GM12878 (cell line): ENCODE data around the gene KRT34. TPM values are rescaled to one million over a fixed set of nuclear protein-coding genes. Genes with fewer than 3 reads are reported as not detected.

Source experiments
- ATAC-seq: fragments of 200-7000 bp; cut with Tn5 transposase; 3 replicates; pipeline ENCODE4 v1.9.1; 2020; ENCODE audit warnings: mild to moderate bottlenecking, moderate library complexity
- BruUV-seq: library from RNA; stranded (reverse); fragments of 400-500 nt; replicated peaks from 2 replicates; lab custom pipeline; 2021; lab: Mats Ljungman, UMichigan
- CTCF ChIA-PET: fragments of 300-600 bp; sonication (Branson Sonifier 250); formaldehyde crosslinking; extraction: SDS; loops from one replicate; lab custom pipeline; 2021; ENCODE audit warnings: inconsistent platforms; lab: Yijun Ruan, JAX
- POLR2A ChIA-PET: fragments of 350-600 bp; formaldehyde crosslinking; extraction: SDS; loops from one replicate; lab custom pipeline; 2021; ENCODE audit warnings: inconsistent platforms; lab: Charles Lee
- RAD21 ChIA-PET: fragments of 300-600 bp; sonication (Branson Sonifier 250); formaldehyde crosslinking; loops from one replicate; lab custom pipeline; 2023; ENCODE audit warnings: antibody characterized with exemption; ENCODE audit not compliant: unreplicated experiment; lab: Charles Lee
- SMC1A ChIA-PET: fragments of 300-600 bp; sonication (Branson Sonifier 250); formaldehyde crosslinking; loops from one replicate; lab custom pipeline; 2023; ENCODE audit not compliant: unreplicated experiment, uncharacterized antibody; lab: Charles Lee
- DNase-seq: peaks from one replicate; pipeline ENCODE4 v3.0.0-alpha.2; 2011; ENCODE audit warnings: low read depth, low spot score
- FAIRE-seq: peaks from 3 replicates; lab custom pipeline; 2011; peaks lifted over from hg19 to GRCh38; lab: Jason Lieb, UNC
- H2AFZ ChIP-seq: 2 replicates; pipeline ENCODE4 v1.6.0; 2011; ENCODE audit warnings: low read depth, low read length, control low read depth; ENCODE audit not compliant: control insufficient read depth
- H3K27ac ChIP-seq: 2 replicates; pipeline ENCODE4 v1.5.1; 2011; ENCODE audit warnings: control low read depth; ENCODE audit not compliant: control insufficient read depth, insufficient read depth
- H3K27me3 ChIP-seq, 2 experiments: replicated peaks in 1 of 2; 2 replicates each; pipeline versions ENCODE4 v1.6.0 to v1.6.1; 2011; ENCODE audit warnings: low read length in 1 of 2; ENCODE audit not compliant: control insufficient read depth in 2 of 2, insufficient read depth in 2 of 2
- H3K36me3 ChIP-seq, 2 experiments: 2 replicates each; pipeline ENCODE4 v1.5.1; 2011; ENCODE audit warnings: low read length in 1 of 2; ENCODE audit not compliant: control insufficient read depth in 2 of 2, insufficient read depth in 2 of 2
- H3K4me1 ChIP-seq: 2 replicates; pipeline ENCODE4 v1.6.1; 2011; ENCODE audit warnings: mild to moderate bottlenecking, low read length, moderate library complexity, mixed read lengths; ENCODE audit not compliant: control insufficient read depth, insufficient read depth
- H3K4me2 ChIP-seq: 2 replicates; pipeline ENCODE4 v1.6.0; 2011; ENCODE audit warnings: control low read depth; ENCODE audit not compliant: control insufficient read depth, insufficient read depth
- H3K4me3 ChIP-seq: fragments of 200-600 bp; sonication (generic); 2 replicates; pipeline ENCODE4 v1.5.1; 2016
- H3K79me2 ChIP-seq: 2 replicates; pipeline ENCODE4 v1.6.0; 2011; ENCODE audit warnings: low read length; ENCODE audit not compliant: control insufficient read depth, insufficient read depth
- H3K9ac ChIP-seq: 2 replicates; pipeline ENCODE4 v1.8.0; 2011; ENCODE audit warnings: low read length, control low read depth, mixed read lengths; ENCODE audit not compliant: control insufficient read depth, insufficient read depth
- H3K9me3 ChIP-seq: replicated peaks from 3 replicates; pipeline ENCODE4 v1.5.1; 2011; ENCODE audit warnings: mild to moderate bottlenecking, low read length; ENCODE audit not compliant: control insufficient read depth, insufficient read depth
- H4K20me1 ChIP-seq: 2 replicates; pipeline ENCODE4 v1.6.0; 2011; ENCODE audit not compliant: control insufficient read depth, insufficient read depth
- CEBPB ChIP-seq, 2 experiments: fragments of 150-350 bp in 1 of 2; IDR thresholded peaks; 2 replicates each; pipeline ENCODE4 v1.6.1; 2012 to 2014; ENCODE audit warnings: low read depth in 2 of 2, low read length in 2 of 2, borderline replicate concordance in 1 of 2, inconsistent platforms in 1 of 2
- E4F1 ChIP-seq: fragments of 450-650 bp; IDR thresholded peaks from 2 replicates; pipeline ENCODE4 v1.6.1; 2018; ENCODE audit warnings: borderline replicate concordance, mild to moderate bottlenecking; ENCODE audit not compliant: partially characterized antibody
- EZH2 ChIP-seq: IDR thresholded peaks from 2 replicates; pipeline ENCODE4 v1.6.1; 2012; ENCODE audit warnings: low read depth, mild to moderate bottlenecking, control low read depth, inconsistent platforms, low read length, borderline replicate concordance; ENCODE audit not compliant: control insufficient read depth
- IKZF2 ChIP-seq, 2 experiments: fragments of 450-650 bp; IDR thresholded peaks; 2 replicates each; pipeline ENCODE4 v1.6.1; 2017; ENCODE audit warnings: mild to moderate bottlenecking in 2 of 2, moderate library complexity in 2 of 2
- IRF4 ChIP-seq: IDR thresholded peaks from 2 replicates; pipeline ENCODE4 v1.6.1; 2011; ENCODE audit warnings: low read depth, low read length
- POLR2A ChIP-seq: IDR thresholded peaks from 2 replicates; pipeline ENCODE4 v1.6.1; 2011; ENCODE audit warnings: low read depth, mild to moderate bottlenecking, low read length
- RCOR1 ChIP-seq: conservative IDR thresholded peaks from 2 replicates; pipeline ENCODE4 v1.6.1; 2012; ENCODE audit warnings: low read depth, low read length, improper control_type of control experiment
- SMAD5 ChIP-seq: IDR thresholded peaks from 2 replicates; pipeline ENCODE4 v1.6.1; 2016; ENCODE audit warnings: antibody characterized with exemption, low read depth
- SMARCA5 ChIP-seq: fragments of 450-650 bp; IDR thresholded peaks from 2 replicates; pipeline ENCODE4 v1.6.1; 2017; ENCODE audit warnings: mild to moderate bottlenecking
- TCF12 ChIP-seq: IDR thresholded peaks from 2 replicates; pipeline ENCODE4 v1.6.1; 2011; ENCODE audit warnings: low read depth, mild to moderate bottlenecking, low read length
- ZBTB40 ChIP-seq: fragments of 450-650 bp; IDR thresholded peaks from 2 replicates; pipeline ENCODE4 v1.6.1; 2016; ENCODE audit warnings: mild to moderate bottlenecking, moderate library complexity, borderline replicate concordance
- WGBS: methylation state at CpG from one replicate; pipeline ENCODE4 v1.1.6; 2016; ENCODE audit warnings: low lambda C conversion rate; ENCODE audit not compliant: insufficient replicate concordance, insufficient coverage; ENCODE audit errors: missing lambda C conversion rate; 5-methylcytosine and 5-hydroxymethylcytosine counted together
- in situ Hi-C: fragments of 300-500 bp; cut with MboI; formaldehyde crosslinking; loops from 9 replicates; pipeline ENCODE4 v1.14.3; 2018; ENCODE audit warnings: mixed read lengths
- intact Hi-C: fragments of 100-400 bp; cut with micrococcal nuclease; formaldehyde crosslinking; loops from one replicate; pipeline ENCODE4 v1.14.2; 2022; ENCODE audit not compliant: unreplicated experiment
- polyA plus RNA-seq, 11 experiments: library from polyadenylated mRNA; depleted of rRNA in 4 of 11; unstranded in 6 of 11; stranded (reverse) in 5 of 11; fragments of >200 nt; fragmentation: Nextera tagmentation in 4 of 11; fragmentation: Illumina TruSeq in 1 of 11; extraction: Ambion mirVana in 4 of 11; extraction: Trizol in 1 of 11; gene quantifications; 1 replicate in 1 of 11; 2 replicates in 10 of 11; pipeline versions ENCODE4 v1.2.1 to v1.2.3, GENCODE V29; 2011 to 2016; ENCODE audit warnings: inconsistent platforms in 2 of 11, missing spikeins in 2 of 11, low read depth in 1 of 11
- total RNA-seq, 4 experiments: library from RNA; depleted of rRNA in 3 of 4; stranded (reverse); fragments of >200 nt in 3 of 4; fragmentation: Illumina TruSeq in 1 of 4; extraction: Trizol in 1 of 4; gene quantifications; 2 replicates each; pipeline versions ENCODE4 v1.2.1 to v1.2.3, GENCODE V29; 2013 to 2021

The KRT34 gene
- total and polyA plus RNA-seq, 10 of the 15 experiments (the other 5 are each of a cell fraction or from before 2014, with no cell fraction given): not detected

- ChIA-PET SMC1A (interaction anchor here (0.9 to 1.1 kb wide), 2 partner anchors 55 to 787 kb away, joined by 3 read pairs; no protein-coding TSS in a partner anchor), CTCF (interaction anchor here (0.7 to 1.8 kb wide), 3 partner anchors 10 to 14 kb away, joined by 3 to 6 read pairs (median 3); no protein-coding TSS in a partner anchor), RAD21 (no interaction called here), POLR2A (no interaction called here)
- Histone ChIP-seq H3K9ac (no peak overlapping the region), H3K9me3 (no peaks in the 10 kb centered on the region; the same call in 2 of the 3 replicates), H3K36me3 (no peaks in the 10 kb centered on the region), H4K20me1 (0 out of 2 replicates have a peak, but pooled peaks cover 4% of the 10 kb centered on the region), H3K27me3 (0 out of 4 replicates have a peak, but pooled peaks cover 0 to 3% of the 10 kb centered on the region in 2 experiments), H3K4me2 (no peak overlapping the region), H3K27ac (no peak overlapping the region), H3K4me1 (no peaks in the 10 kb centered on the region), H2AFZ (no peak overlapping the region), H3K79me2 (no peaks in the 10 kb centered on the region), H3K4me3 (no peak overlapping the region)
- intact Hi-C loops: no loop called here
- no TSS peak for BruUV-seq
- in situ Hi-C loops: no loop called here
- ATAC-seq (no peak), DNase-seq (no peak), FAIRE-seq (no peak)
- WGBS: 23% methylated on average over 4 of the region's 4 CpGs
- TF ChIP-seq CEBPB (IDR thresholded peaks at IDR 0.05; ENCODE audit: borderline replicate concordance in 1 of 2, low read depth in 2 of 2, low read length in 2 of 2): no peak
- TF ChIP-seq TCF12: no peak
- TF ChIP-seq POLR2A: no peak
- no peak for TF ChIP-seq SMARCA5
- no peak for TF ChIP-seq IRF4
- no peak for TF ChIP-seq EZH2
Observed at GRCh38 chr17:41403404-41404023, 21.4 kb upstream of the KRT34 start.

GRCh38 chr17:41402161-41402560, 20.1 kb upstream of the KRT34 start:
- Histone ChIP-seq H3K4me2 (no peak overlapping the region), H3K36me3 (no peaks in the 10 kb centered on the region), H3K9ac (no peak overlapping the region), H3K4me3 (no peak overlapping the region), H3K4me1 (no peaks in the 10 kb centered on the region), H3K79me2 (no peaks in the 10 kb centered on the region), H3K27me3 (0 out of 4 replicates have a peak, but pooled peaks cover 0 to 3% of the 10 kb centered on the region in 2 experiments), H4K20me1 (0 out of 2 replicates have a peak, but pooled peaks cover 4% of the 10 kb centered on the region), H3K9me3 (no peaks in the 10 kb centered on the region; the same call in 2 of the 3 replicates), H2AFZ (no peak overlapping the region), H3K27ac (no peak overlapping the region)
- intact Hi-C loops: no loop called here
- in situ Hi-C loops: no loop called here
- no peak for DNase-seq
- no peak for ATAC-seq
- ChIA-PET SMC1A (no interaction called here), RAD21 (no interaction called here), CTCF (no interaction called here), POLR2A (no interaction called here)
- WGBS: 59% methylated on average over 5 of the region's 5 CpGs
- no peak for FAIRE-seq
- BruUV-seq: no TSS peak
- TF ChIP-seq ZBTB40 (no peak), SMAD5 (no peak), E4F1 (no peak), CEBPB (IDR thresholded peaks at IDR 0.05; ENCODE audit: borderline replicate concordance in 1 of 2, low read depth in 2 of 2, low read length in 2 of 2) (no peak), RCOR1 (no peak), IKZF2 (IDR thresholded peaks at IDR 0.05) (no peak)
